Kasumi-1 (cell line): ENCODE measurements around the gene RHOC.
"Not testable (repeated sequence)": the region's sequence is repeated elsewhere in the genome, so short reads cannot be mapped to it uniquely, and the experiment has no call there.

Experiments
- DNase-seq, 2 experiments: peaks; one replicate each; lab custom pipeline; 2025; lab: John Stamatoyannopoulos, UW

The RHOC gene

GRCh38 chr1:112706505-112707220 lies at the start of gene RHOC:
Gene RHOC (minus strand): TSS chr1:112707127. CDS start chr1:112703799, 3,328 bp downstream.
- peak; percentile 42 to 50 for DNase-seq

- DNase-seq: no peak
These were observed 47.2 kb upstream of the RHOC start for GRCh38 chr1:112754116-112754628.

- no peak for DNase-seq
These were observed 41.5 kb upstream of the RHOC start for GRCh38 chr1:112748396-112748795.

- no peak for DNase-seq
These were observed 37.2 kb upstream of the RHOC start for GRCh38 chr1:112744009-112744578.

- no peak for DNase-seq
These were observed 36.5 kb upstream of the RHOC start for GRCh38 chr1:112743174-112744008.

DNA sequence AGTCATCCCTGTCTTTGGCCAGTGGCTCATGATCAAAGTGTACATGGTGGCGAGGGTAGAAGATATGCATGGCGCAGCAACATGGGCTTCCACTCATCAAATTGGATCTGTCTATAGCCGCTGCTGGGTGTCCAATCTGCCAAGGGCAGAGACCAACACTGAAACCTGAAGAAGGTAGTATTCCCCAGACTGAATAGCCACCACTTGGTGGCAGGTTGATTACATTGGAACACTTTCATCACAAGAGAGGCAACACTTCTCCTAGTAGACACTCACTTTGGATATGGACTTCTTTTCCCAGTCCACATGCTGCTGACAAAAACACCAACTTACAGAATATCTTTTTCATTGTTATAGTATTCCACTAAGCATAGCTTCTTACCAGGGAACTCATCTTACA lies 30.6 kb upstream of the RHOC start:
- DNase-seq: no peak

GRCh38 chr1:112735752-112736151 lies 28.8 kb upstream of the RHOC start:
- DNase-seq: no peak

DNA sequence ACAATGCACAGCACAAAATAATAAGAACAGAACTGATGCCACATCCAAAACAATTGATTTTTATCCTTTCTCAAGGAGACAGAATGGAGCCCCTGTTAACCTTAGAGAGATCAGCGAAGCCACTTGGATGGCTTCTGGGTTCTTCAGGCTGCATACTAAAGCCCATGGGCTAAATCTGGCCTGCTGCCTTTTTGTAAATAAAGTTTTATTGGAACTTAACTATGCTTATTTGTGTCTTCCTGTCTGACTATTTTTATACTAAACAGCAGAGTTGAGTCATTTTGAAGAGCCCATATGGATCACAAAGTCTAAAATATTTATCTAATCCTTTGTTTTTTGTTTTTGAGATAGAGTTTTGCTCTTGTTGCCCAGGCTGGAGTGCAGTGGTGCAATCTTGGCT lies 24.5 kb upstream of the RHOC start:
- DNase-seq: no peak

DNA sequence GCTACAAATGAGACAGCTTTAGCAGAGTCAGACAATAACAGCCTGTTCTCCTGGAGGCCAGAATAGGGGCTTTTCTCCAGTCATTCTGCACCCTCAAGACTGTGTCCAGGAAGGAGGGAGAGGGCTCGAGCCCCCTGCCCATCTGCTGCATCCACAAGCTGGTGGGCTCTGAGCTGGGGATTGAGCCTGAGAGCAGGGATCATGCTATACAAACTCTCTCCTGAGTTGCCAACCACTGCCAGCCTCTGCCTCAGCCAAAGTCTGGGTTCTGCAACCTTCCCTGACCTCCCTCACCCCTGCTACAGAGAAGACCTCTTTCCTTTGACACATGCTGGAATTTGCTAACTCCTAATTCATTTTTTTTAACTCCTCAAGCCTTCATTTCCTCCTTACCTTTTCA lies 23.0 kb upstream of the RHOC start:
- DNase-seq: no peak

DNA sequence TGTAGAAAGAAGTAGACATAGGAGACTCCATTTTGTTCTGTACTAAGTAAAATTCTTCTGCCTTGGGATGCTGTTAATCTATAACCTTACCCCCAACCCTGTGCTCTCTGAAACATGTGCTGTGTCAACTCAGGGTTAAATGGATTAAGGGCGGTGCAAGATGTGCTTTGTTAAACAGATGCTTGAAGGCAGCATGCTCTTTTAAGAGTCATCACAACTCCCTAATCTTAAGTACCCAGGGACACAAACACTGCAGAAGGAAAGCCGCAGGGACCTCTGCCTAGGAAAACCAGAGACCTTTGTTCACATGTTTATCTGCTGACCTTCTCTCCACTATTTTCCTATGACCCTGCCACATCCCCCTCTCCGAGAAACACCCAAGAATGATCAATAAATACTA lies 22.1 kb upstream of the RHOC start:
- DNase-seq: not testable (repeated sequence)

DNA sequence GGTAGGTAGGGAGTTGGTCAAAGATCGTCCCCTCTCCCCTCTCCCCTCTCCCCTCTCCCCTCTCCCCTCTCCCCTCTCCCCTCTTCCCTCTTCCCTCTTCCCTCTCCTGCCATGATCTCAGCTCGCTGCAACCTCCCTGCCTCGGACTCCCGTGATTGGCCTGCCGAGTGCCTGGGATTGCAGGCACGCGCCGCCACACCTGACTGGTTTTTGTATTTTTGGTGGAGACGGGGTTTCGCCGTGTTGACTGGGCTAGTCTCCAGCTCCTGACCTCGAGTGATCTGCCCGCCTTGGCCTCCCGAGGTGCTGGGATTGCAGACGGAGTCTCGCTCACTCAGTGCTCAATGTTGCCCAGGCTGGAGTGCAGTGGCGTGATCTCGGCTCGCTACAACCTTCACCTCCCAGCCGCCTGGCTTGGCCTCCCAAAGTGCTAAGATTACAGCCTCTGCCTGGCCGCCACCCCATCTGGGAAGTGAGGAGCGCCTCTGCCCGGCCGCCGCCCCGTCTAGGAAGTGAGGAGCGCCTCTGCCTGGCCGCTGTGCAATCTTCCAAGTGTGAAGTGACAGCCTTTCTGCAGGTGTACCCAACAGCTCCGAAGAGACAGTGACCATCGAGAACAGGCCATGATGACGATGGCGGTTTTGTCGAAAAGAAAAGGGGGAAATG lies 21.5 kb upstream of the RHOC start:
- not testable (repeated sequence) for DNase-seq

- DNase-seq: no peak
These were observed 20.8 kb upstream of the RHOC start for GRCh38 chr1:112727716-112728115.

GRCh38 chr1:112724240-112724639 lies 17.3 kb upstream of the RHOC start:
- DNase-seq: not testable (repeated sequence)

DNA sequence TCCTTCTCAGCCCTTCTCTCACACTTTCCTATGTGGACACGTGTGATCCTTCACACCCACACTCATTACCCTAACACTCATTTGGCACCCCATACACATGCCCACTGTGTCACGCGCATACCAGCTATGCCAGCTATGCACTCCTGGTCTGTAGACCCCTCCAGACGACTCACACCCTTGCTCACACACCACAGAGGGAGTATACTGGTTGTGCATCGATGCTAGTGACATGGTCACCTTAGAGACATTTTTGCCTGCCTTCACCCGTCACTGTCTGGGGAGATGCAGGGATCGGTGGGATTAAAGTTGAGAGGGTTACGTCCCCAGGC lies 16.5 kb upstream of the RHOC start:
- DNase-seq: no peak

- peak; percentile 69 to 79 for DNase-seq
These were observed 15.9 kb upstream of the RHOC start for GRCh38 chr1:112722601-112723510.

DNA sequence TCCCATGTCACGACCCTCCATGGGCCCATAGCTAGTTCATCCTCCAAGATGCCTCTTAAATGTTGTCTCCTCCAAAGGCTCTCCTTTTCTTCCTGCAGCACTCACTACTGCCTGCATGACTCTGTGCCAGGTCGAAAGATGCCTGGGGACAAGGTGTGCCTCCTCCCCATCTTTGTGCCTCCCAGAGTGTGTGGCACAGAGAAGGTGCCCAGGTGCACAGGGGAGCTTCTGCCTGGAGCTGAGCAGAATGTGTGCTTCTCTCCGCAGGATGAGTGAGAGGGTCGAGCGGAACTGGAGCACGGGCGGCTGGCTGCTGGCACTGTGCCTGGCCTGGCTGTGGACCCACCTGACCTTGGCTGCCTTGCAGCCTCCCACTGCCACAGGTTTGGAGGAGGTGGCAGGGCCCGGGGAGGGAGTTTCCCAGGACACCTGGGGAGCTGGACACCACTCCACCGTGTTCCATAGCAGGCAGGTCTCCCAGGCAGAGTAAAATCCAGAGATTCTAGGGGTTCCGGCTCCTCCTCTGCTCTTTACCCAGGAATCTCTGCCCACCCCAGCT lies 15.1 kb upstream of the RHOC start:
- no peak for DNase-seq

- not testable (repeated sequence) for DNase-seq
These were observed 14.4 kb upstream of the RHOC start for GRCh38 chr1:112721294-112721693.

DNA sequence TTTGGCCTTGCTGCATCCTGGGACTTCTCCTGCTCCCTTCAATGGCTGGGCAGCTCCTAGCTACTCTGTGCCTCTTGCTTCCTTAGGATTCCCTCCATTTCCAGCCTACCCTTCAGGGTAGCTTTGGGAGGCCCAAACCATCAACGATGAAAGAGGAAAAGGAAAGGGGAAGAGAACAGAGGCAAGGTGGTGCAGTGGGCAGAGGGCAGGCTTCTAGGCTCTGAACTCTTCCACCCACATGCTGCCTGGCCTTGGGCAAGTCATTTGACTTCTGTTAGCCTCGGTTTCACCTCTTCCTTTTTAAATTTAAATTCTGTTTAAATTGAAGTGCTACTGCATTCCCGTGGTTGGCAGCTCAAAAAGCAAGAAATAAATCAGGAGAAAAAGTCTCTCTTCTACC lies 13.9 kb upstream of the RHOC start:
- DNase-seq: no peak

- DNase-seq: no peak
These were observed 12.8 kb upstream of the RHOC start for GRCh38 chr1:112719706-112720105.

- peak; percentile 57 to 70 for DNase-seq
These were observed 11.9 kb upstream of the RHOC start for GRCh38 chr1:112718691-112719418.
